Stimulated activated effector memory CD8-positive, alpha-beta T cell treated with anti-CD3 and anti-CD28 coated beads, Interleukin-12 subunit alpha, Interleukin-12 subunit beta, amount 100 ng/mL, for 72 hours (primary cell): ENCODE results near the gene ETV6.
A peak's percentile ranks its signal among the peaks of the same experiment; 100 is the strongest.

Source experiments
- ATAC-seq: fragments of 150-1000 bp; cut with Tn5 transposase; 2 replicates; pipeline ENCODE4 v1.10.0; 2021
- DNase-seq, 2 donors: peaks; one replicate each; pipeline ENCODE4 v3.0.0; 2021 to 2022; ENCODE audit warnings: low spot score in 2 of 2
- H3K27ac Mint-ChIP-seq: one replicate; pipeline ENCODE4 v1.8.0; 2022; ENCODE audit warnings: mild to moderate bottlenecking, mixed read lengths
- H3K36me3 Mint-ChIP-seq: one replicate; pipeline ENCODE4 v1.8.0; 2022; ENCODE audit warnings: mild to moderate bottlenecking, mixed read lengths
- H3K4me1 Mint-ChIP-seq: one replicate; pipeline ENCODE4 v1.8.0; 2022; ENCODE audit warnings: mixed read lengths
- H3K4me3 Mint-ChIP-seq: one replicate; pipeline ENCODE4 v1.8.0; 2022; ENCODE audit warnings: mild to moderate bottlenecking, mixed read lengths
- H3K9me3 Mint-ChIP-seq: one replicate; pipeline ENCODE4 v1.8.0; 2022; ENCODE audit warnings: mixed read lengths

Gene ETV6

GRCh38 chr12:11923067-11923466 is 273.6 kb downstream of the ETV6 start:
- Mint-ChIP-seq H3K4me1 (peaks cover 11% of the 10 kb centered on the region), H3K36me3 (peaks cover 5% of the 10 kb centered on the region), H3K4me3 (no peak overlapping the region), H3K27ac (no peak overlapping the region), H3K9me3 (no peaks in the 10 kb centered on the region)
- DNase-seq (no peak), ATAC-seq (no peak)

- ATAC-seq, result no peak
- no peak overlapping the region for H3K27ac Mint-ChIP-seq
- DNase-seq, result no peak
Measured at GRCh38 chr12:11927286-11927935, 277.9 kb downstream of the ETV6 start.

DNA sequence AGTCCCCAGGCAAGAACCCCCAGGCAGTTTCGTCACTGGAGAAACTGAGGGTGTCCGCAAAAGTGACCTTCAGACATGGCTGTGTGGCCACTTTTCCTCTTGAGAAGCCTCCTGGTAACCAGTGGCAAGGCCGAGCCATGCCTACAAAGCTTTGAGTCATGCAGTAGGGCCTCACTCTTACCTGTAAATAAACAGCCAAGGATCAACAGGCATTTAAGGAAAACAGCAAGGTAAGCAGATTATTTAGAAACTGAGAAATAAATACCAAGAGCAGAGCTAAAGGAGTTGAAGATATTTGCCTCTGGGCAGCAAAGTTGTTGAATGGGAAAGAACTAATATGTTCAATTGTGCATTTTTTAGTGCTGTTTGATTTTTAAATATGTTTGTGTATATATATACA is 280.2 kb downstream of the ETV6 start:
- no peak overlapping the region for H3K4me3 Mint-ChIP-seq
- H3K9me3 Mint-ChIP-seq, result no peaks in the 10 kb centered on the region
- peaks cover 8% of the 10 kb centered on the region for H3K4me1 Mint-ChIP-seq
- no peak overlapping the region for H3K27ac Mint-ChIP-seq
- DNase-seq (no peak), ATAC-seq (no peak)
- H3K36me3 Mint-ChIP-seq, result no peaks in the 10 kb centered on the region

More at GRCh38 chr12:11927286-11927935, 277.9 kb downstream of the ETV6 start:
- Mint-ChIP-seq H3K4me1 (peaks cover 15% of the 10 kb centered on the region), H3K9me3 (no peaks in the 10 kb centered on the region), H3K36me3 (peaks cover 2% of the 10 kb centered on the region), H3K4me3 (no peak overlapping the region)

DNA sequence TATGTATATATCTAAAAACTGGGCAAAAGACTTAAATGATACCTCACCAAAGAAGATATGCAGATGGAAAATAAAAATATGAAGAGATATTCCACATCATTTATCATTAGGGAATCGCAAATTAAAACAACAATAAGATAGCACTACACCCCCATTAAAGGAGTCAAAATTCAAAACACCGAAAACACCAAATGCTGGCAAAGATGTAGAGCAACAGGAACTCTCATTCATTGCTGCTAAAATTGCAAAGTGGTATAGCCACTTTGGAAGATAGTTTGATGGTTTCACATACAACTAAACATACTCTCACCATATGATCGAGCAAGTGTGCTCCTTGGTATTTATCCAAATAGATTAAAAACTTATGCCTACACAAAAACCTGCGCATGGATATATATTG is 289.7 kb downstream of the ETV6 start:
- Mint-ChIP-seq H3K4me1 (peaks cover 2% of the 10 kb centered on the region), H3K4me3 (no peak overlapping the region), H3K36me3 (no peaks in the 10 kb centered on the region), H3K27ac (no peak overlapping the region), H3K9me3 (no peaks in the 10 kb centered on the region)
- ATAC-seq, result no peak
- DNase-seq, result no peak

DNA sequence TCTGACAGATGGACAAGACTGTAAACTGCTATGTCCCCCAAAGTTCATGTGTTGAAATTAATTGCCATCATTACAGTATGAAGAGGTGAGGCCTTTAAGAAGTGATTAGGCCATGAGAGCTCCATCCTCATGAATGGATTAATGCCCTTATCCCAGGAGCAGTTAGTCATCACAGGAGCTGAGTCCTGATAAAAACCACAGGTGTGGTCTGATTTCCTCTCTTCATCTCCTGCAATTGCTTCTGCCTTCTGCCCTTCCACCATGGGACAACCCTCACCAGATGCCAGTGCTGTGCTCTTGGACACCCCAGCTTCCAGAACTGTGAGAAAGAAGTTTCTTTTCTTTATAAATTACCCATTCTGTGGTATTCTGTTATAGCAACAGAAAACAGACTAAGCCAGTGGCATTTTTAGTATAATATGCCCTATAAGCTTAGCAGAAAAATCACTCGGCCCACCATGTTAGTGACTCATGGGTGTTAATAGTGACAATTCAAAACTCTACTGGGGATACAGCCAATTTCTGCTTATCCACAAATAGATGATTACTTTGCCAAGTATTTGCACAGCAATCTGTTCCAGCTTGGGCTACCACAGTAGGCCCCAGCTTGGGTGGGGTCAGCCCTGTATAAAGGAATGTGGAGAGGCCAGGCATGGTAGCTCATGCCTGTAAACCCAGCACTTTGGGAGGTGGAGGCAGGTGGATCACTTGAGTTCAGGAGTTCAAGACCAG is 292.3 kb downstream of the ETV6 start:
- H3K9me3 Mint-ChIP-seq, result no peaks in the 10 kb centered on the region
- no peak overlapping the region for H3K4me3 Mint-ChIP-seq
- no peaks in the 10 kb centered on the region for H3K36me3 Mint-ChIP-seq
- peaks cover 8% of the 10 kb centered on the region for H3K4me1 Mint-ChIP-seq
- peak in 1 of 2 donors; percentile 36 for DNase-seq
- peak; percentile 34 for ATAC-seq
- H3K27ac Mint-ChIP-seq, result peak overlapping the region; percentile 32

GRCh38 chr12:11943919-11944700 is 294.6 kb downstream of the ETV6 start:
- DNase-seq, result peak in 1 of 2 donors; percentile 25
- Mint-ChIP-seq H3K4me3 (no peak overlapping the region), H3K27ac (peak overlapping the region; percentile 3), H3K4me1 (peaks cover 23% of the 10 kb centered on the region), H3K9me3 (no peaks in the 10 kb centered on the region), H3K36me3 (no peaks in the 10 kb centered on the region)
- no peak for ATAC-seq
